Measurements from ENCODE around the gene PIGQ.

- TF ChIP-seq CTCF (conservative IDR thresholded peaks at IDR 0.05) (no peak), EZH2 (IDR thresholded peaks at IDR 0.05; ENCODE audit: low read depth) (no peak)
Measured at GRCh38 chr16:629833-630248, 60.1 kb downstream of the PIGQ start.

All from PC-9 (cell line).